Neuronal stem cell (in vitro differentiated cells): ENCODE results near the gene NAT9.

Experiments
- DNase-seq: peaks from one replicate; pipeline ENCODE4 v3.0.0-alpha.2; 2013; ENCODE audit warnings: low spot score
- H2AFZ ChIP-seq: one replicate; pipeline ENCODE4 v1.6.1; 2013; ENCODE audit warnings: mild to moderate bottlenecking, low read length, inconsistent platforms
- H2AK5ac ChIP-seq: 2 replicates; pipeline ENCODE4 v1.6.1; 2013; ENCODE audit warnings: low read depth, mild to moderate bottlenecking, inconsistent platforms, low read length, moderate library complexity, mixed read lengths
- H2BK120ac ChIP-seq: 2 replicates; pipeline ENCODE4 v1.6.1; 2013; ENCODE audit warnings: low read depth, mild to moderate bottlenecking, inconsistent platforms, low read length, moderate library complexity, mixed read lengths
- H2BK12ac ChIP-seq: one replicate; pipeline ENCODE4 v1.6.1; 2013; ENCODE audit warnings: low read length, inconsistent platforms
- H2BK15ac ChIP-seq: 2 replicates; pipeline ENCODE4 v1.6.1; 2013; ENCODE audit warnings: mild to moderate bottlenecking, low read length, inconsistent platforms, mixed read lengths
- H2BK5ac ChIP-seq: one replicate; pipeline ENCODE4 v1.6.1; 2013; ENCODE audit warnings: inconsistent platforms, mild to moderate bottlenecking, low read length, moderate library complexity
- H3K14ac ChIP-seq: one replicate; pipeline ENCODE4 v1.6.1; 2013; ENCODE audit warnings: low read length, inconsistent platforms
- H3K18ac ChIP-seq: 2 replicates; pipeline ENCODE4 v1.6.1; 2013; ENCODE audit warnings: low read length, inconsistent platforms
- H3K23ac ChIP-seq: 2 replicates; pipeline ENCODE4 v1.6.1; 2013; ENCODE audit warnings: low read depth, mild to moderate bottlenecking, mixed read lengths, low read length, inconsistent platforms; ENCODE audit not compliant: poor library complexity
- H3K27ac ChIP-seq: replicated peaks from 3 replicates; pipeline ENCODE4 v1.5.1; 2013; ENCODE audit warnings: low read length, inconsistent platforms
- H3K27me3 ChIP-seq, 3 experiments: 2 replicates each; pipeline ENCODE4 v1.6.1; 2013; ENCODE audit warnings: low read length in 3 of 3, mild to moderate bottlenecking in 2 of 3, inconsistent platforms in 1 of 3, low read depth in 1 of 3, mixed read lengths in 1 of 3, moderate library complexity in 1 of 3; ENCODE audit not compliant: control insufficient read depth in 3 of 3, insufficient read depth in 3 of 3
- H3K36me3 ChIP-seq, 2 donors: replicated peaks in 1 of 2; 2 replicates each; pipeline ENCODE4 v1.6.1; 2013; ENCODE audit warnings: low read length in 2 of 2; ENCODE audit not compliant: control insufficient read depth in 2 of 2, insufficient read depth in 2 of 2
- H3K4ac ChIP-seq: 2 replicates; pipeline ENCODE4 v1.6.1; 2013; ENCODE audit warnings: inconsistent platforms, mild to moderate bottlenecking, low read length, moderate library complexity
- H3K4me1 ChIP-seq, 2 donors: 1 replicate in 1 of 2; 2 replicates in 1 of 2; pipeline ENCODE4 v1.6.1; 2013; ENCODE audit warnings: low read length in 2 of 2, low read depth in 1 of 2; ENCODE audit not compliant: control insufficient read depth in 2 of 2, insufficient read depth in 1 of 2
- H3K4me2 ChIP-seq: one replicate; pipeline ENCODE4 v1.6.1; 2013; ENCODE audit warnings: mild to moderate bottlenecking, low read length, inconsistent platforms; ENCODE audit not compliant: insufficient read depth, poor library complexity, severe bottlenecking
- H3K4me3 ChIP-seq, 2 donors: 2 replicates each; pipeline ENCODE4 v1.5.1; 2013; ENCODE audit warnings: low read length in 2 of 2, mild to moderate bottlenecking in 2 of 2, inconsistent platforms in 1 of 2, moderate library complexity in 1 of 2
- H3K79me1 ChIP-seq: one replicate; pipeline ENCODE4 v1.6.1; 2013; ENCODE audit warnings: low read depth, mild to moderate bottlenecking, inconsistent platforms, low read length, moderate library complexity
- H3K9ac ChIP-seq: one replicate; pipeline ENCODE4 v1.6.1; 2013; ENCODE audit warnings: mild to moderate bottlenecking, low read depth, low read length, inconsistent platforms; ENCODE audit not compliant: poor library complexity
- H3K9me3 ChIP-seq, 2 donors: replicated peaks in 1 of 2; 2 replicates each; pipeline versions ENCODE3 to v1.6.1; 2013; ENCODE audit warnings: low read length in 2 of 2, mild to moderate bottlenecking in 2 of 2, inconsistent platforms in 1 of 2, low read depth in 1 of 2, mixed read lengths in 1 of 2, moderate library complexity in 1 of 2; ENCODE audit not compliant: control insufficient read depth in 2 of 2, insufficient read depth in 1 of 2
- H4K8ac ChIP-seq: one replicate; pipeline ENCODE4 v1.6.1; 2013; ENCODE audit warnings: low read depth, mild to moderate bottlenecking, inconsistent platforms, low read length, moderate library complexity
- H4K91ac ChIP-seq: one replicate; pipeline ENCODE4 v1.6.1; 2013; ENCODE audit warnings: low read length, low read depth, mild to moderate bottlenecking, inconsistent platforms; ENCODE audit not compliant: poor library complexity
- WGBS, 2 donors: extraction: QIAGEN DNeasy Blood & Tissue Kit; methylation state at CpG; one replicate each; pipeline ENCODE4 v1.1.7; 2013; ENCODE audit warnings: missing lambda C conversion rate in 2 of 2, mixed read lengths in 1 of 2; ENCODE audit not compliant: insufficient read length in 2 of 2, insufficient replicate concordance in 1 of 2; ENCODE audit errors: extremely low coverage in 2 of 2; 5-methylcytosine and 5-hydroxymethylcytosine counted together

Gene NAT9

DNA sequence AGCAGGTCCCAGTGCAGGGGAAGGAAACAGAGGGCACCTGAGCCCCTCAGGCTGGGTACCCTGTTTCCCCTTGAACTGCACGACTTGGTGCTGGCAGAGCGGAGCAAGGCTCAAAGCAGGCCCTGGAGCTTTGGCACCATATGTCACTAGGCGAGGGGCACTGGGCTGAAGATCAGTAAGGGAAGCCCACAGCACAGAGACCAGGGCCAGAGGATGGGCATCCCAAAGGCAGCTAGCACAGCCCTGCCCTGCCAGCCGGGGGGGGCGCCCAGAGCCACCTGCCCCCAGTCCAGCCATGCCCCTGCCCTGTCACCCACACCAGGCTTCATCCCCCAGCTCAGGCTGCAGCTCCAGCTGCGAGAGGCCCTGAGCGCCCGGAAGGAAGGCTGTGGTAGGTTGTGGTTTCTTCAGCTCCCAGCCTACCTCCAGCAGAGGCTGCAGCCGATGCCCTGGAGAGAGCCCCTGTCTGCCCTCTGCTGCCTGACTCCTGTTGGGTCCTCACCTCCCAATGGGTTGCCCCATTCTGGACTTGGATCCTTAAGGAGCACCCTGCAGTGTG lies 16.8 kb downstream of the NAT9 start:
- Histone ChIP-seq H3K27ac (peak overlapping the region; percentile 86), H2BK5ac (peak overlapping the region; percentile 67), H3K27me3 (no peaks in the 10 kb centered on the region), H3K4me1 (peaks cover 43 to 57% of the 10 kb centered on the region in 2 donors), H3K4me2 (peak overlapping the region; percentile 43), H2BK12ac (peak overlapping the region; percentile 80), H3K14ac (no peak overlapping the region), H3K9me3 (no peaks in the 10 kb centered on the region), H3K18ac (peak overlapping the region; percentile 93), H2BK15ac (peak overlapping the region; percentile 66), H4K8ac (no peak overlapping the region), H4K91ac (peak overlapping the region; percentile 87), H3K79me1 (peaks cover 25% of the 10 kb centered on the region), H2AFZ (no peak overlapping the region), H3K4ac (peak overlapping the region; percentile 78), H3K4me3 (no peak overlapping the region), H2AK5ac (peak overlapping the region; percentile 71), H3K36me3 (peaks cover 2 to 8% of the 10 kb centered on the region in 2 donors), H3K9ac (peak overlapping the region; percentile 45), H3K23ac (peak overlapping the region; percentile 80), H2BK120ac (peak overlapping the region; percentile 42)
- WGBS, 2 donors = no CpG with 5 or more reads among the region's 9 CpGs
- no peak for DNase-seq

DNA sequence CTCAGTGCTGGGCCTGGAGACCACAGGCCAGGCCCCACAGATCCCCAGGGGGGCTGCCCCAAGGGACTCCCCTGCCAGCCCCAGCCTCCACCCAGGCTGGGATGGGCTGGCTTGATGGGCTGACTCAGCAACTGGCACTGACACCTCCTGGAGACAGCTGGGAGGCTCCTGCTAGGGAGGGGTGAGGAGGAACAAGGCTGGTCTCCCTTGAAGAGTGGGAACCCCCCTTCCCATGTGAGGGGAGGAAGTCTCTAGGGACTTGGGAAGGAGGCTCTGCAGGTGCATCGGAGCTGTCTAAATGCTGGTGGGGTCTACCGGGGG lies 17.3 kb downstream of the NAT9 start:
- peak overlapping the region; percentile 70 for H3K18ac ChIP-seq
- H3K27me3 ChIP-seq = no peaks in the 10 kb centered on the region
- H3K23ac ChIP-seq = peak overlapping the region; percentile 80
- no peak overlapping the region for H3K14ac ChIP-seq
- H4K8ac ChIP-seq = no peak overlapping the region
- no peaks in the 10 kb centered on the region for H3K9me3 ChIP-seq
- H2AFZ ChIP-seq = no peak overlapping the region
- no peak overlapping the region for H4K91ac ChIP-seq
- peak overlapping the region; percentile 66 for H2BK15ac ChIP-seq
- H2BK120ac ChIP-seq = no peak overlapping the region
- H3K4me1 ChIP-seq = peaks cover 39 to 53% of the 10 kb centered on the region in 2 donors
- H2BK12ac ChIP-seq = no peak overlapping the region
- H2BK5ac ChIP-seq = peak overlapping the region; percentile 67
- H3K27ac ChIP-seq = no peak overlapping the region
- peak overlapping the region; percentile 71 for H2AK5ac ChIP-seq
- DNase-seq = no peak
- H3K4ac ChIP-seq = no peak overlapping the region
- peaks cover 25% of the 10 kb centered on the region for H3K79me1 ChIP-seq
- peaks cover 2 to 8% of the 10 kb centered on the region in 2 donors for H3K36me3 ChIP-seq
- no peak overlapping the region for H3K4me2 ChIP-seq
- H3K4me3 ChIP-seq = no peak overlapping the region
- no peak overlapping the region for H3K9ac ChIP-seq
- WGBS, 2 donors = no CpG with 5 or more reads among the region's 2 CpGs

DNA sequence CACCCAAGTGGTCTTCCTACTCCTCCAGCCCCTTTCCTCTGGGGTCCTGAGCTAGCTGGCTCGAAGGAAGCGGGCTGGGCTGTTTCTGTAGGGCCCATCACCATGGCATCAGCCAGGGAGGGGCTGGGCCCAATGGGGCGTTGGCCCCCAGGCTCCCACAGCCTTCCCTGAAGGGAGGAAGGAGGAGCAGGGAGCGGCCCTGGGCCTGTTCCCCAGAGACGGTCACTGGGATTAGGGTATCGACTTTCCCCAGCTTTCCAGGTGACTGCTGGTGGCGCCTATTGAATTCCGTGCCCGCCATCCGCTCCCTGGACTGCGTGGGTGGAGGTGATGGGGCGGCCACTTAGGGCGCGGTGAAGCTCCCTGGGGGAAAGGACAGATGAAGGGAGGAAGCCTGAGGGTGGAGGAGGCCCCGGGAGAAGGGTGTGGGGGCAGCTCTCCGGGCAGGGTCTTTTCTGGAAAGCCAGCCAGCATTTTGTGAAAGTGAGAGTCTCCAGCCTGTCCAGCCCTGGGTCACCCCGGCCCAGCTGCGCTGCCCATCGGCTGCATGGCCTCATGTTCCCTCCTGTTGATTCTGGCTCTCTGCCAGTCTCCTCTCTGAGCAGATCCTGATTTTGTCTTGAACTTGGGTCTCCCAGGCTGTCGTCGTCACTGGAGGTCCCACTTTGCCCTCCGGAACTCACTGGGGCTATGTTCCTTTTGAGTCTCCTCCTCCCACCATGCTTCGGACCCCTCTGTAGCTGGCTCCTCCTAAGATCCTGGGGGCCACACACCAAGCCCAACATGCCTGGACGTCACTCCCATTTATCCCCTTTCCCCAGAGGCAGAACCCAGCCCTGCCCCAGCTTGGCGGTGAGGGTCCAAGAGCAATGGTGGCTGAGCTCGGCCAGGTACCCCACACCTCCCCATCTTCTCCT lies 18.0 kb downstream of the NAT9 start:
- Histone ChIP-seq H3K27ac (no peak overlapping the region), H4K91ac (no peak overlapping the region), H3K9ac (no peak overlapping the region), H3K4me3 (no peak overlapping the region), H3K4me2 (no peak overlapping the region), H3K27me3 (no peaks in the 10 kb centered on the region), H3K4ac (no peak overlapping the region), H2BK12ac (peak overlapping the region; percentile 43), H3K14ac (no peak overlapping the region), H2BK5ac (peak overlapping the region; percentile 67), H3K18ac (peak overlapping the region; percentile 6), H2BK15ac (peak overlapping the region; percentile 66), H3K36me3 (peaks cover 2 to 9% of the 10 kb centered on the region in 2 donors), H2AFZ (no peak overlapping the region), H4K8ac (no peak overlapping the region), H2BK120ac (no peak overlapping the region), H3K9me3 (no peaks in the 10 kb centered on the region), H3K23ac (no peak overlapping the region), H3K4me1 (peaks cover 33 to 47% of the 10 kb centered on the region in 2 donors), H3K79me1 (peaks cover 23% of the 10 kb centered on the region), H2AK5ac (peak overlapping the region; percentile 71)
- no peak for DNase-seq
- no CpG with 5 or more reads among the region's 26 CpGs for WGBS, 2 donors

DNA sequence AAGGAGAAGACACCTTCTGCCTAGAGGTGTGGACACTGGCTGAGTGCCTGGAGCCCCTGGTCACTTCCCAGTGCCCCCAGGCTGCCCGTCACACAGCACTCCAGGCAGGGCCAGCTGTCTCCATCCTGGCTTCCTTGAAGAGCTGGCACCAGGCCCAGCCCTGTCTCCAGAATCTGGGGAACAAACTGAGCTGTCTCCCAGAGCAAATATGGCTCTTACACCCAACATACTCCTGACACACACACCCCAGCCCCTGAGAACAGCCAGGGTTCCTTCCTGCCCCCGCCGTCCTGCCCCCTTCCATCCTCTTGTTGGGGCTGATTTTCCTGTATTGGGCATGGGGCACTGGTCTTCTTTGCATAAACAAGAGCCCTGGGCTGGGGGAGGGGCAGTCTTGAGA lies 18.6 kb downstream of the NAT9 start:
- H3K27me3 ChIP-seq = no peaks in the 10 kb centered on the region
- peak overlapping the region; percentile 67 for H3K18ac ChIP-seq
- H3K36me3 ChIP-seq = peaks cover 2 to 16% of the 10 kb centered on the region in 2 donors
- no peak overlapping the region for H3K4me3 ChIP-seq
- H4K91ac ChIP-seq = no peak overlapping the region
- H3K9ac ChIP-seq = peak overlapping the region; percentile 57
- H3K4me1 ChIP-seq = peaks cover 28 to 42% of the 10 kb centered on the region in 2 donors
- no peak overlapping the region for H3K4me2 ChIP-seq
- peak overlapping the region; percentile 45 for H2BK15ac ChIP-seq
- H3K14ac ChIP-seq = no peak overlapping the region
- no peak for DNase-seq
- no peak overlapping the region for H3K27ac ChIP-seq
- no peak overlapping the region for H2BK120ac ChIP-seq
- H4K8ac ChIP-seq = no peak overlapping the region
- no CpG with 5 or more reads among the region's 3 CpGs for WGBS, 2 donors
- H3K9me3 ChIP-seq = no peaks in the 10 kb centered on the region
- no peak overlapping the region for H2BK12ac ChIP-seq
- peaks cover 23% of the 10 kb centered on the region for H3K79me1 ChIP-seq
- no peak overlapping the region for H2AFZ ChIP-seq
- no peak overlapping the region for H3K4ac ChIP-seq
- peak overlapping the region; percentile 56 for H2AK5ac ChIP-seq
- no peak overlapping the region for H3K23ac ChIP-seq
- H2BK5ac ChIP-seq = peak overlapping the region; percentile 67
